ENCODE data around the gene CCDC148.

GRCh38 chr2:158484892-158485556 is 28.5 kb upstream of the CCDC148 start:
- no peak for TF ChIP-seq CTCF (IDR thresholded peaks at IDR 0.05; ENCODE audit: insufficient read depth, low read length, poor library complexity, severe bottlenecking)
- TF ChIP-seq EZH2phosphoT487 (conservative IDR thresholded peaks at IDR 0.05; ENCODE audit: low read length): no peak
